SU-DHL-6 (cell line): ENCODE data around the gene F2R.

Experiments used
- EZH2phosphoT487 ChIP-seq: fragments of 200-600 bp; sonication (generic), shearing (Covaris generic); conservative IDR thresholded peaks from 2 replicates; pipeline ENCODE4 v1.6.1; 2018; ENCODE audit warnings: mild to moderate bottlenecking, antibody characterized with exemption, low read length, moderate library complexity, mixed read lengths
- TF ChIP-seq, protein P1 (sequence below): fragments of 200-600 bp; sonication (generic); IDR thresholded peaks from one replicate; pipeline ENCODE4 v1.5.1; 2017; ENCODE audit warnings: antibody characterized with exemption, mild to moderate bottlenecking, low read length, moderate library complexity; ENCODE audit not compliant: insufficient read depth, poor library complexity, severe bottlenecking

- TF ChIP-seq, protein P1, sequence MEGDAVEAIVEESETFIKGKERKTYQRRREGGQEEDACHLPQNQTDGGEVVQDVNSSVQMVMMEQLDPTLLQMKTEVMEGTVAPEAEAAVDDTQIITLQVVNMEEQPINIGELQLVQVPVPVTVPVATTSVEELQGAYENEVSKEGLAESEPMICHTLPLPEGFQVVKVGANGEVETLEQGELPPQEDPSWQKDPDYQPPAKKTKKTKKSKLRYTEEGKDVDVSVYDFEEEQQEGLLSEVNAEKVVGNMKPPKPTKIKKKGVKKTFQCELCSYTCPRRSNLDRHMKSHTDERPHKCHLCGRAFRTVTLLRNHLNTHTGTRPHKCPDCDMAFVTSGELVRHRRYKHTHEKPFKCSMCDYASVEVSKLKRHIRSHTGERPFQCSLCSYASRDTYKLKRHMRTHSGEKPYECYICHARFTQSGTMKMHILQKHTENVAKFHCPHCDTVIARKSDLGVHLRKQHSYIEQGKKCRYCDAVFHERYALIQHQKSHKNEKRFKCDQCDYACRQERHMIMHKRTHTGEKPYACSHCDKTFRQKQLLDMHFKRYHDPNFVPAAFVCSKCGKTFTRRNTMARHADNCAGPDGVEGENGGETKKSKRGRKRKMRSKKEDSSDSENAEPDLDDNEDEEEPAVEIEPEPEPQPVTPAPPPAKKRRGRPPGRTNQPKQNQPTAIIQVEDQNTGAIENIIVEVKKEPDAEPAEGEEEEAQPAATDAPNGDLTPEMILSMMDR = no peak
- TF ChIP-seq EZH2phosphoT487 = no peak
Observed at GRCh38 chr5:76736679-76737556, 21.0 kb downstream of the F2R start.
